Measurements from ENCODE around the gene NUBP2.
A peak's percentile ranks its signal among the peaks of the same experiment; 100 is the strongest.

Gene NUBP2

GRCh38 chr16:1772908-1773702, 9.7 kb upstream of the NUBP2 start, which contains the start of gene MRPS34:
MRPS34 (minus strand) TSS chr16:1773134; CDS start chr16:1773119, 15 bp downstream.
- peak; percentile 60 to 91 (median 69) for DNase-seq

GRCh38 chr16:1773703-1774447, 8.9 kb upstream of the NUBP2 start:
- DNase-seq: peak in 1 of 5 experiments; percentile 37

DNA sequence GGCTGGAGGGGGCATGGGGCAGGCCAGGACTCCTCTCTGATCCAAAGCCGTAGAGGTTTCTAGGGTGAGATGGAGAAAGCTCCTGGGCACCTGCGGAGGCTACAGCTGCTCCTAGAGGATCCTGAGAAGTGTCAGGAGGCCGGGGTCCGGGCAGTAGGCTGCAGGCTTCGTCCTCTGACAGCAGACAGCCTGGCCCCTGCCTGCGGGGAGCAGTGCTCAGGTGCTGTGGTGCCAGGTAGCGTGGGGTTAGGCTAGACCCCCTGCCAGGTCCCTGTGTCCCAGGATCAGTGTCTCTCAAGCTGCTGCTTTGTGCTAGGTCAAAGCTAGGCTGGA, 8.3 kb upstream of the NUBP2 start:
- no peak for DNase-seq

- no peak for DNase-seq
Measured at GRCh38 chr16:1775006-1775845, 7.5 kb upstream of the NUBP2 start.

- no peak for DNase-seq
Measured at GRCh38 chr16:1775846-1776671, 6.7 kb upstream of the NUBP2 start.

DNA sequence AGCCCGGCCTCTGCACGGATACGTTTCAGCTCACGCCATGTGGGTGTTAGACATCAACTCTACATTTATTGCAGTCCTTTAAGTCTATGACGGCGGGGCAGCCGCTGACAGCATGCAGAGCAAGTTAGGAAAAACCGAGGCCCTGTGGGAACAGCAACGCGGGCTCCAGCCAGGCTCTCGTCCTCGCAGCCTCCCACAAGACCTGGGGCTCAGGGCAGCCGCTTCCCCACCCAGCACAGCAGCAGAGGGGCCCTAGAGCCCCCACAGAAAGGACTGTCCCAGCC, 6.1 kb upstream of the NUBP2 start:
- DNase-seq: no peak

GRCh38 chr16:1776991-1777374, 5.8 kb upstream of the NUBP2 start:
- no peak for DNase-seq

- no peak for DNase-seq
Measured at GRCh38 chr16:1777375-1778199, 5.2 kb upstream of the NUBP2 start.

- DNase-seq: no peak
Measured at GRCh38 chr16:1778200-1779179, 4.3 kb upstream of the NUBP2 start.

DNA sequence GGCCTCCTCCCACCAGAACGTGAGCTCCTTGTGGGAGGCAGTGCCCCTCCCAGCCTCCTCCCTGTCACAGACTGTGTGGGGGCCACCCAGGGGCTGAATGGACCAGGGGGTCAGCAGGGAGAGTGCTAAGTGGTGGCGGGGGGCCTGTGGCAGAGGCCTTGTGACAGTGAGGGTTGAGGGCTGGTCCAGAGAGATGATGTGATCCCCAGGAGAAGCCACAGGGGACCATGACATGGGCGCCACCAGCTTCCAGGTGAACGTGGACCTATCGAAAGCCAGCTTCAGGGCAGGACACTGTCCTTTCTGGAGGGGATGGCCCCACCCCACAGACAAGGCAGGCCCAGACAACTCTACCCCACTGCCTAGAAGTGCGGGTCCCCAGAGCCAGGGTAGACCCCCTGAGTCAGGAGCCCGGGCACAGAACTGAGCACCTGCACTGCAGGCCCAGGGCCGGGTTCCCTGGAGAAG, 3.5 kb upstream of the NUBP2 start:
- DNase-seq: no peak

- DNase-seq: no peak
Measured at GRCh38 chr16:1779741-1780676, 2.8 kb upstream of the NUBP2 start.

GRCh38 chr16:1780677-1781072, 2.1 kb upstream of the NUBP2 start:
- DNase-seq: no peak

DNA sequence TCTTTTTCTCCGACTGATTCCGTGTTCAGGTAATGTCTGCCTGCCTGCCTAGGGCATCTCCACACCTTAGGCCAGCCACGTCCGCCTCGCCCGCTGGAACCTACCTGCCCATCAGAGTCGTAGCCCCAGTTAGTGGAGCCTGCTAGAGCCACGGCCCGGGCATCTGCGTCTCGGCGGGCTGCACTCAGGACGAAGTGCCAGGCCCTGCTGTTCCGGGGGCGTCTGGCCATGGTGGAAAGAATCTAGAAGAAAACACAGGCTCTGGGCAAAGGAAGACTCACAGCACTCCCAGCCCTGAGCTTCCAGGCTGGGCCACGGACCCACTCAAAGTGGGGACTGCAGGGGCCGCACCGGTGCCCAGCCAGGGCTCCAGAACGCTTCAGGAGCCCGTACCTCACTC, 1.5 kb upstream of the NUBP2 start:
- DNase-seq: no peak

DNA sequence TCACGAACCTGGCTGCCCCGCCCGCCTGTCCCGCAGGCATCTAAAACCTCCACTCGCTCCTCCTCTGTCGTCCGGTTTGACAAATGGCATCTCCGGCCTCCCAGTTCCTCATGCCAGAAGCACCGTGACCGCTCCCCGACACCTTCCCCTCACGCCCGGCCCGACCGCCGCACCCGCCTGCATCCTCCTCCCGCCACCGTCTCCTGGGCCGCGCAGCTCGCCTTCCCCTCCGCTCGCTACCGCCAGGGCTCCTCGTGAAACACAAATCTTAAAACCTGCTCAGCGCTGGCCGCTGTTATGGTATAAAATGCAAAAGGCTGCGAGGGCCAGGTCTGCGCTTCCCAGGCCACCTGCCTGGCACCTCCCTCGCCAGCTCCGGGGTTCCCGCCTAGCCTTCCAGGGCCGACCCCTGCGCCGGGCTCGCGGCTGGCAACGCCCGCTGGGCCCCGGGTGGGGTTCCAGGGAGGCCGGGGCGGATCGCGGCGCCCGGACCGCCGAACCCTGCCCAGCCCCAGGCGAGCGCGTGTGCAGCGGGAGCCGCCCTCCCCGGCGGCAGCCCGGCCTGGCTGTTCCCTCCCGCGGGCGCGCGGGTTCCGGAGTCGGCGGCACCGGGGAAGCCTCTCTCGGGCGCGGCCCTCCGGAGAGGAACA, 877 bp upstream of the NUBP2 start:
- peak in 2 of 5 experiments; percentile 20 to 50 for DNase-seq

DNA sequence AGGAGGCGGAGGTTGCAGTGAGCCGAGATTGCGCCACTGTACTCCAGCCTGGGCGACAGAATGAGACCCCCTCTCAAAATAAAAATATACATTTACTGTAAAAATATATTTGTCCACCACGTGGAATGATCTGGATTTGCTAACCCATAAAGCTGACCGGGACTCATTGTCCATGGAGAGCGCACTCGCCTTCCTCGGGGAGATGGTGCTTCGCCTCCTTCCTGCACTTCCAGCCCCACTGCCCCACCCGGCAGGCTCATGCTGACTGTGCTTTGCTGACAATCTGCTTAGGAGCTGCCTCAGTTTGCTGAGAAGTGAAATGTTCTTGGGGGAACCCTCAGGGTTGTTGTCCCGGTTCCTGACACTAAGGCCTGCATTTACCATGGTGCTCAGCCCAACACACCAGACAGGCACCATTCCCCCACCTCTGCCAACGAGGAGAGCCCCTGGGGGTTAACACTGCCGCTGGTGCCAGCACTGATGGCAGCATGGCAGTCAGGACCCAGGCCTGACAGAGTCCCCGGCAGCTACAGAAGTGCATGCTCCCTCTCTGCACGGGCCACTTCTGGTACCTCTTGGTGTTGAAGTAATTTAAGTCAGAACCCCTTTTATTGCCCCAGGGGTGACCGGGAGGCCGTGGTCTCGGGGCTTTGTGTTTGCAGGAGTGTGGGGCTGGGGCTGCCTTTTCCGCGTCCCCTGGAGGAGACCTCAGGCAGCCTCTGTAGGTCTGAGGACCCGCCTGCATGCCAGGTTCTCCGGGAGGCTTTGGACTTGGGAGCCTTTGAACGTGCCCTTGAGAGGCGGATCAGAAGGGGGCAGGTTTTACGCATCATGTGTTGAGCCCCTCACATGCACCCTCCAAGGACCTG, 2.5 kb downstream of the NUBP2 start:
- DNase-seq: no peak

DNA sequence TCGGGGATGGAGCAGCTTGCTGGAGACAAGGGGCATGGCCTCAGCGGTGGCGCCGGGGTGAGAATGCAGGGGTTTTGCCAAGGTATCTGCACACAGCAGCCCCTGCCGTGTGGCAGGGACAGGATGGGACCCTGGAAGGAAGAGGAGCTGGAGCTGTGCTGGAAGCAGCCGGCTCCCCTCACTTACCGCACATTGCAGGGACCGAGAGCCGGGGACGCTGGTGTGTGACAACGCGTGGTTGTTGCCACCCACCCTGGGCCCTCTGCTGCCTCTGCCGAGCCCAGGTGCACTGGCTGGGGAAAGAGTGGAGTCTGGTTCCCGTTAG, 3.0 kb downstream of the NUBP2 start:
- peak in 1 of 5 experiments; percentile 3 for DNase-seq

DNA sequence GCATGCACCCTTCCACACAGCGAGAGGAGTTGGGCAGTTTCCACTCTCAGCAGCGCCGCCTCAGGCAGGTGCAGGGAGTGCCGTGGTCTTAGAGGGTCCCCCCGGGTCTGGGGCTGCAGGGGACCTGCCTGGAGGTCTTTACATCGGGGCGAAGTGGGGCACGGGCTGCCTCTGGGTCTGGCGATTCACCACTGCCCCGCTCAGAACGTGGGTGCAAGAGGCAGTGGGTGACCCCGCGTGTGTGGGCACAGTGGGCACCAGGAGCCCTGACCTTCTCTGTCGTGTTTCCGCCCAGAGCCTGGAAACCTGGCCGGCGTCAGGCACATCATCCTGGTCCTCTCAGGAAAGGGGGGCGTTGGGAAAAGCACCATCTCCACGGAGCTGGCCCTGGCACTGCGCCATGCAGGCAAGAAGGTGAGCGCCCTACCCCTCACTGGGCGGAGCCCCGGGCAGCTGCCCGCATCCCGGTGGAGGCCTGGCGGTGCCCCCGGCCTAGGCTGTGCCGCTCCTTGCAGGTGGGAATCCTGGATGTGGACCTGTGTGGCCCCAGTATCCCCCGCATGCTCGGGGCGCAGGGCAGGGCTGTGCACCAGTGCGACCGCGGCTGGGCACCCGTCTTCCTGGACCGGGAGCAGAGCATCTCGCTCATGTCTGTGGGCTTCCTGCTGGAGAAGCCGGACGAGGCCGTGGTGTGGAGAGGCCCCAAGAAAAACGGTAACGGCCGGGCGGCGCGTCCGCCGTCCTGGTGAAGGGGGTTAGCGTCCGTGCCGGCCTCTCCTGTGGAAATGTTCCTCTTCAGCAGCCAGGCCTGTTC, 3.7 kb downstream of the NUBP2 start:
- no peak for DNase-seq
